GM12878 (cell line): ENCODE measurements around the gene RPSA.

ENCODE experiments used
- BHLHE40 ChIP-seq, 2 experiments: fragments of 450-650 bp in 1 of 2; IDR thresholded peaks; 2 replicates each; pipeline ENCODE4 v1.6.1; 2011 to 2017; ENCODE audit warnings: low read depth in 2 of 2, borderline replicate concordance in 1 of 2, improper control_type of control experiment in 1 of 2, low read length in 1 of 2, mild to moderate bottlenecking in 1 of 2
- CTCF ChIP-seq, 3 experiments: IDR thresholded peaks in 2 of 3; conservative IDR thresholded peaks in 1 of 3; 2 replicates each; pipeline ENCODE4 v1.5.1; 2011; ENCODE audit warnings: low read depth in 3 of 3, low read length in 3 of 3, mild to moderate bottlenecking in 3 of 3, control low read depth in 2 of 3, moderate library complexity in 2 of 3, inconsistent platforms in 1 of 3, mixed read lengths in 1 of 3; ENCODE audit not compliant: control insufficient read depth in 2 of 3, insufficient read depth in 1 of 3; ENCODE audit errors: extremely low read depth in 1 of 3
- FOS ChIP-seq: IDR thresholded peaks from 3 replicates; pipeline ENCODE4 v1.6.1; 2011; ENCODE audit warnings: borderline replicate concordance; ENCODE audit not compliant: insufficient read length; ENCODE audit errors: extremely low read depth
- HCFC1 ChIP-seq: fragments of 150-350 bp; IDR thresholded peaks from 2 replicates; pipeline ENCODE4 v1.6.1; 2014; ENCODE audit warnings: low read length
- POLR2A ChIP-seq: IDR thresholded peaks from 2 replicates; pipeline ENCODE4 v1.6.1; 2011; ENCODE audit warnings: low read depth, mild to moderate bottlenecking, low read length
- POLR2AphosphoS5 ChIP-seq: IDR thresholded peaks from 2 replicates; pipeline ENCODE4 v1.6.1; 2011; ENCODE audit warnings: mild to moderate bottlenecking, low read length, inconsistent platforms
- SMC3 ChIP-seq: IDR thresholded peaks from 2 replicates; pipeline ENCODE4 v1.6.1; 2011; ENCODE audit warnings: low read length, improper control_type of control experiment, borderline replicate concordance
- TF ChIP-seq, protein P1 (sequence below): IDR thresholded peaks from 2 replicates; pipeline ENCODE4 v1.6.1; 2012; ENCODE audit warnings: low read depth, low read length, improper control_type of control experiment

- TF ChIP-seq CTCF (IDR thresholded peaks at IDR 0.05 in 2 of 3, conservative IDR thresholded peaks at IDR 0.05 in 1 of 3; ENCODE audit: control insufficient read depth in 2 of 3, extremely low read depth in 1 of 3, insufficient read depth in 1 of 3, low read depth in 3 of 3, low read length in 3 of 3) (no peak), FOS (no peak), POLR2AphosphoS5 (no peak), POLR2A (no peak), BHLHE40 (IDR thresholded peaks at IDR 0.05; ENCODE audit: borderline replicate concordance in 1 of 2, low read depth in 2 of 2, low read length in 1 of 2) (no peak), HCFC1 (no peak), SMC3 (no peak)
- TF ChIP-seq, protein P1, sequence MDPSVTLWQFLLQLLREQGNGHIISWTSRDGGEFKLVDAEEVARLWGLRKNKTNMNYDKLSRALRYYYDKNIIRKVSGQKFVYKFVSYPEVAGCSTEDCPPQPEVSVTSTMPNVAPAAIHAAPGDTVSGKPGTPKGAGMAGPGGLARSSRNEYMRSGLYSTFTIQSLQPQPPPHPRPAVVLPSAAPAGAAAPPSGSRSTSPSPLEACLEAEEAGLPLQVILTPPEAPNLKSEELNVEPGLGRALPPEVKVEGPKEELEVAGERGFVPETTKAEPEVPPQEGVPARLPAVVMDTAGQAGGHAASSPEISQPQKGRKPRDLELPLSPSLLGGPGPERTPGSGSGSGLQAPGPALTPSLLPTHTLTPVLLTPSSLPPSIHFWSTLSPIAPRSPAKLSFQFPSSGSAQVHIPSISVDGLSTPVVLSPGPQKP: no peak
These were observed 9.8 kb upstream of the RPSA start for GRCh38 chr3:39396690-39397089.
